Ishikawa (cell line): ENCODE measurements around the gene SMAD7.

Source experiments
- CEBPB ChIP-seq: IDR thresholded peaks from 2 replicates; pipeline ENCODE4 v1.6.1; 2012
- CREB1 ChIP-seq: IDR thresholded peaks from 2 replicates; pipeline ENCODE4 v1.6.1; 2012; ENCODE audit warnings: low read depth
- EGR1 ChIP-seq: IDR thresholded peaks from 2 replicates; pipeline ENCODE4 v1.6.1; 2012
- EP300 ChIP-seq: IDR thresholded peaks from 2 replicates; pipeline ENCODE4 v1.6.1; 2012; ENCODE audit warnings: borderline replicate concordance
- FOXM1 ChIP-seq: IDR thresholded peaks from 2 replicates; pipeline ENCODE4 v1.6.1; 2012; ENCODE audit warnings: low read depth, borderline replicate concordance
- MAX ChIP-seq: IDR thresholded peaks from 2 replicates; pipeline ENCODE4 v1.6.1; 2012
- NFIC ChIP-seq: IDR thresholded peaks from 2 replicates; pipeline ENCODE4 v1.6.1; 2012
- RAD21 ChIP-seq: IDR thresholded peaks from 2 replicates; pipeline ENCODE4 v1.6.1; 2012; ENCODE audit warnings: low read depth
- TAF1 ChIP-seq: IDR thresholded peaks from 2 replicates; pipeline ENCODE4 v1.6.1; 2012; ENCODE audit warnings: low read depth, mild to moderate bottlenecking
- TCF12 ChIP-seq: IDR thresholded peaks from 2 replicates; pipeline ENCODE4 v1.6.1; 2012; ENCODE audit warnings: low read depth
- TEAD4 ChIP-seq: IDR thresholded peaks from 2 replicates; pipeline ENCODE4 v1.6.1; 2012
- YY1 ChIP-seq: IDR thresholded peaks from 2 replicates; pipeline ENCODE4 v1.6.1; 2012; ENCODE audit warnings: low read depth
- ZBTB7A ChIP-seq: IDR thresholded peaks from 2 replicates; pipeline ENCODE4 v1.6.1; 2012; ENCODE audit warnings: low read depth
- TF ChIP-seq, protein P1 (sequence below): IDR thresholded peaks from 2 replicates; pipeline ENCODE4 v1.6.1; 2012
- TF ChIP-seq, protein P2 (sequence below): IDR thresholded peaks from 2 replicates; pipeline ENCODE4 v1.6.1; 2012; ENCODE audit warnings: low read depth, mild to moderate bottlenecking

SMAD7 gene

DNA sequence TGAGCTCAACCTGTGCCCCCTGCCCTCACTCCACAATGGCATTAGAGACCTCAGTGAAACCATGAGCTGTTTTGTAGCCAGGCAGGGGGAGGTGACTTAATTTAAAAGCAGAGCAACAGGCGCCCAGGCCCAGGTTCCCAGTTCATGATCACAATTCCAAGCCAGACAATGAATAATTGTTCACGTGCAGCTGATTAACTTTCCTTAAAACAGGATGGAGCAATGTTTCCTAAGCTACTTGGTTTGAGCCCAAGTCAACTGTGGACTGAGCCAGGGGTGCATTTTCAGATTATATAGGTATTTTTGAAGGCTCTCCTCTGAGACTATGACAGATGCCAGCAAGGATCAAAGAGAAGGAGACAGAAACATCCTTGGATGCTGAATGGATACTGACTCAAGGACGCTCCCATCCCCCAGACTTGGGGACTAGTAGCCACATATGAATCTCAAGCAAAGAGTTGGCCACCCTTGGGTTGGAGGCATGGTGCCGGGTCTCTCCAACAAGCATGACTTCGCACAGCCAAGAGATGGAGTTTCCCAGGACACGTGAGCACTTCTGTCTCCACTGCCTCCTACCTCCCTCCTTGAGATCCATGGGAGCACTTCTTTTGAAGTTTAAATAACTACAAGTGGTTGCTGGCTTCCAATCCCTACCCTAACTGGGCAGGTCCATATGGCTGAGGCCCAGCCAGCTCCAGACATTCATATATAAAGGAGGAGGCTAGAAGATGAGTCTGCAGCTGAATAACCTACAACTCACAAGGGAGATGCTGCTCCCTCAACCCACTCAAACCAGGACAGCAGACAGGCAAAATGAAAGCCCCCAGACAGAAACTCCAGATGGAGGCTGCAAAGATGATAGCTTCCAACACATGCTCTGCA, 12.7 kb downstream of the SMAD7 start:
- TF ChIP-seq NFIC, result no peak
- TF ChIP-seq TAF1, result no peak
- TF ChIP-seq, protein P1, sequence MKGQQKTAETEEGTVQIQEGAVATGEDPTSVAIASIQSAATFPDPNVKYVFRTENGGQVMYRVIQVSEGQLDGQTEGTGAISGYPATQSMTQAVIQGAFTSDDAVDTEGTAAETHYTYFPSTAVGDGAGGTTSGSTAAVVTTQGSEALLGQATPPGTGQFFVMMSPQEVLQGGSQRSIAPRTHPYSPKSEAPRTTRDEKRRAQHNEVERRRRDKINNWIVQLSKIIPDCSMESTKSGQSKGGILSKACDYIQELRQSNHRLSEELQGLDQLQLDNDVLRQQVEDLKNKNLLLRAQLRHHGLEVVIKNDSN, result no peak
- TF ChIP-seq RAD21, result no peak
- no peak for TF ChIP-seq CREB1
- TF ChIP-seq TEAD4, result no peak
- no peak for TF ChIP-seq EGR1
- TF ChIP-seq CEBPB, result no peak
- no peak for TF ChIP-seq EP300
- TF ChIP-seq, protein P2, sequence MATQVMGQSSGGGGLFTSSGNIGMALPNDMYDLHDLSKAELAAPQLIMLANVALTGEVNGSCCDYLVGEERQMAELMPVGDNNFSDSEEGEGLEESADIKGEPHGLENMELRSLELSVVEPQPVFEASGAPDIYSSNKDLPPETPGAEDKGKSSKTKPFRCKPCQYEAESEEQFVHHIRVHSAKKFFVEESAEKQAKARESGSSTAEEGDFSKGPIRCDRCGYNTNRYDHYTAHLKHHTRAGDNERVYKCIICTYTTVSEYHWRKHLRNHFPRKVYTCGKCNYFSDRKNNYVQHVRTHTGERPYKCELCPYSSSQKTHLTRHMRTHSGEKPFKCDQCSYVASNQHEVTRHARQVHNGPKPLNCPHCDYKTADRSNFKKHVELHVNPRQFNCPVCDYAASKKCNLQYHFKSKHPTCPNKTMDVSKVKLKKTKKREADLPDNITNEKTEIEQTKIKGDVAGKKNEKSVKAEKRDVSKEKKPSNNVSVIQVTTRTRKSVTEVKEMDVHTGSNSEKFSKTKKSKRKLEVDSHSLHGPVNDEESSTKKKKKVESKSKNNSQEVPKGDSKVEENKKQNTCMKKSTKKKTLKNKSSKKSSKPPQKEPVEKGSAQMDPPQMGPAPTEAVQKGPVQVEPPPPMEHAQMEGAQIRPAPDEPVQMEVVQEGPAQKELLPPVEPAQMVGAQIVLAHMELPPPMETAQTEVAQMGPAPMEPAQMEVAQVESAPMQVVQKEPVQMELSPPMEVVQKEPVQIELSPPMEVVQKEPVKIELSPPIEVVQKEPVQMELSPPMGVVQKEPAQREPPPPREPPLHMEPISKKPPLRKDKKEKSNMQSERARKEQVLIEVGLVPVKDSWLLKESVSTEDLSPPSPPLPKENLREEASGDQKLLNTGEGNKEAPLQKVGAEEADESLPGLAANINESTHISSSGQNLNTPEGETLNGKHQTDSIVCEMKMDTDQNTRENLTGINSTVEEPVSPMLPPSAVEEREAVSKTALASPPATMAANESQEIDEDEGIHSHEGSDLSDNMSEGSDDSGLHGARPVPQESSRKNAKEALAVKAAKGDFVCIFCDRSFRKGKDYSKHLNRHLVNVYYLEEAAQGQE, result no peak
- TF ChIP-seq FOXM1, result no peak
- no peak for TF ChIP-seq MAX
- TF ChIP-seq ZBTB7A, result no peak
- no peak for TF ChIP-seq TCF12
- no peak for TF ChIP-seq YY1

DNA sequence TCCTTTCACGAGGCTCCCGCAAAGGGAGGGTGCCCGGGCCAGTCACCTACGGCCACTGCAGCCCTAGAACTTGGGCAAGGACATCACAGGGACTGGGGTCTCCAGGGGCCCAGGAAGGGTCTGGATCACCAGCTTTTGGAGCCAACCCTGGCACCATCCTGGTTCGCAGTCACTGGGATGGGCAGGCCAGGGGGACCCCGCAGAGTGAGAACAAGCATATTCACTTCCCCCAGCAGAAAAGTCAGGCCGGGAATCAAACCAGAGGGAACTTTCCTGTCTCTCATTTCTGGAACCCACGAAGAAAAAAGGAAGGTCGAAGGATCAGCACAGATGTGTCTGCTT, 15.4 kb downstream of the SMAD7 start:
- no peak for TF ChIP-seq YY1
- no peak for TF ChIP-seq CEBPB
- TF ChIP-seq RAD21, result no peak
- TF ChIP-seq FOXM1, result no peak
- no peak for TF ChIP-seq TCF12
- TF ChIP-seq, protein P1, result no peak
- TF ChIP-seq ZBTB7A, result no peak
- TF ChIP-seq TAF1, result no peak
- no peak for TF ChIP-seq MAX
- no peak for TF ChIP-seq TEAD4
- no peak for TF ChIP-seq EGR1
- no peak for TF ChIP-seq NFIC
- TF ChIP-seq CREB1, result no peak
- TF ChIP-seq EP300, result no peak
- TF ChIP-seq, protein P2, result no peak

- no peak for TF ChIP-seq YY1
These were observed 15.9 kb downstream of the SMAD7 start for GRCh38 chr18:48934723-48935432.

DNA sequence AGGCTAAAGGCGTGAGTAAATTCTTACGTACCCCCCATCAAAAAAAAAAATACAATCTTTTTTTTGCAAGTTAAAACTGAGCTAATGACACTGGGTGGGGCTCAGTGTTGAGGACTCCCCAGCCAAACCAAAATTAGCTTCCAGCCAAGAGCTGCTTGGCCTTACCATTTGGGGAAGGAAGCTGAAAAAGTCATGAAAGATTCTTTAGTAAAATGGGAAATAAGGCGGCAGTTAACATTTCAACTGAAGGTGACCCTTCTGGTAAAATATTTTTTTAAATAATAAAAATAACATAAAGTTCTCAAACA, 16.4 kb downstream of the SMAD7 start:
- no peak for TF ChIP-seq MAX

DNA sequence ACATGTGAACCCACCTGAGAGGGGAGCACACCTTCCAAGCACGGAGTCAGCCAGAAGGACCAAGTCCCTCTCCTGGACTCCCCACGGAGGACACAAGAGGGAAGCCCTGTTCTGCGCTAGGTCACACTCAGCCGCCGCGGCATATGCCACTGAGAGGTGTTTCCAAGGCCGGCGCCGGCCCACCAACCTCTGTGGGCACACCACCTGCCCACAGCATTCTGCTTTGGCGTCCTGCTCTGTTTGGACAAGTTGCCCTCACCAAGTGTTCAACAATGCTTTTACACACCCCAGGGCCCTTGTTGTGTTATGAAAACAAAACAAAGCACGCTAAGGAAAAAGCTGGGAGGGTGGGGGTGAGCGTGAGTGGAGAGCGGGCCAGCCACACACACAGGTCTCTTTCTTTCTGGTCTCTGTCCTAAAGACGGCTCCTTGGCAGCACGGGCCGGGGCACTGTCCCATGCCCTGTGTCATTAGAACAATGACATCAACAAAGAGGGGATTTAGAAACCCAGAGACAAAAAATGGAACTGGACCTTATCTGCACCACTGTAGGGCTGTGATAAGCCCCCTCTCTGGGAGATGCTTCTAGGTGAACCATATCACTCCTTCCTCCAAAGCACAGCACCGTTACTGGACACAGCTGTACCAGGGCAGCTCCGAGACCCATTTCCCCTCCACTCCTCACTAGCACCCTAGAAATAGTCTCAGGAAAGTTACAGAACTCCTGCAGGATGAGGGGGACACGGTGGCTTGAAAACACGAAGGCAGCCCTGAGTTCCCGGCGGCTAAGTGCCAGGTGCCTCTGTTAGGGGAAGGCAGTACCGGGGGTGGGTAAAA, 17.0 kb downstream of the SMAD7 start:
- TF ChIP-seq CEBPB, result no peak

- no peak for TF ChIP-seq TCF12
- TF ChIP-seq EP300, result no peak
- no peak for TF ChIP-seq CEBPB
These were observed 17.8 kb downstream of the SMAD7 start for GRCh38 chr18:48932822-48933510.
